GM12801 (cell line): ENCODE measurements around the gene LRMDA.

Experiments used
- TF ChIP-seq, protein P1 (sequence below): IDR thresholded peaks from one replicate; pipeline ENCODE4 v1.5.1; 2011; ENCODE audit warnings: control low read depth; ENCODE audit not compliant: insufficient read length; ENCODE audit errors: extremely low read depth

LRMDA gene

DNA sequence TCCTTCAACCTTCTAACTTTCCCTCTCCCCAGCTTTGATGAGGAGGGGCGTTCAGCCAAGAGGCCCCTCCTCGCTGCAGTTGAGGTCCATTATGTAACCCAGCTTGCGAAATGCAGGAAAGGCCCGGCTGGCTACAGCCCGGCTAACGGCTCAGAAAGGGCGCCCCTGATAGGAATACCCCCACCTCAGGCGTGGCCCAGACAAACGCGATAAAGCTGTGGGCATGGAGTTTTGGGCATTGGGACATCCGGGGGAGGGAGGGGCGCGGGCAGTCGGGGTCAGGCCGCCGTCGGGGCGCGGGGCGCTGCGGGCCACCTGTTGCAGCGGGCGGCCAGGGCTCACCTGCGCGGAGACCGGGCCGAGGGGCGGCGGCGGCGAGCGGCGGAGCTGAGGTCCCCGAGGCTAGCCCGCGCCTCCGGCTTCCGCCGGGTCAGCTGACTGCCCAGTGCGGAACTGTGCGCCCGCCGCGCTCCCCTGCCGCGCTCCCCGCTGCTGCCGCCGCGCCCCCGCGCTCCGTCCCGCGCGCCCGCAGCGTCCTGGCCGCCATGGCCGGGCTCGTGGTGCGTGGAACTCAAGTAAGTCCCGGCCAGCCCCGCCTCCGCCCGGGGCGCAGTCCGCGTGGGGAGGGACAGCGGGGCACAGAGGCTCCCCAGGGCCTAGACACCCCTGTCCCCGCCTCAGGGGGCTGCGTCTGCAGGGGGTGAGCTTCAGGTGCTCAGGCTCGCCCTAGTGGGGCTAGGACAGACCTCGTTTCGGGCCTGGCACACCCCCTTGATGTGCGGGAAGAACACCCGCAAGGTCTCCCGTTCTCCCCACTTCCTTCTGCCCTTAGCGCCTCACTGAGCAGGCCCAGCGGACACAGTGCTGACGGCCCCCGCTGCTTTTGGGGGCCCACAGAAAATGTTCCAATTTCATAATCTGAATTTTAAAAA, at the start of gene LRMDA:
LRMDA (plus strand) TSS at position 445 of the 932 bp plus-strand sequence.
- TF ChIP-seq, protein P1, sequence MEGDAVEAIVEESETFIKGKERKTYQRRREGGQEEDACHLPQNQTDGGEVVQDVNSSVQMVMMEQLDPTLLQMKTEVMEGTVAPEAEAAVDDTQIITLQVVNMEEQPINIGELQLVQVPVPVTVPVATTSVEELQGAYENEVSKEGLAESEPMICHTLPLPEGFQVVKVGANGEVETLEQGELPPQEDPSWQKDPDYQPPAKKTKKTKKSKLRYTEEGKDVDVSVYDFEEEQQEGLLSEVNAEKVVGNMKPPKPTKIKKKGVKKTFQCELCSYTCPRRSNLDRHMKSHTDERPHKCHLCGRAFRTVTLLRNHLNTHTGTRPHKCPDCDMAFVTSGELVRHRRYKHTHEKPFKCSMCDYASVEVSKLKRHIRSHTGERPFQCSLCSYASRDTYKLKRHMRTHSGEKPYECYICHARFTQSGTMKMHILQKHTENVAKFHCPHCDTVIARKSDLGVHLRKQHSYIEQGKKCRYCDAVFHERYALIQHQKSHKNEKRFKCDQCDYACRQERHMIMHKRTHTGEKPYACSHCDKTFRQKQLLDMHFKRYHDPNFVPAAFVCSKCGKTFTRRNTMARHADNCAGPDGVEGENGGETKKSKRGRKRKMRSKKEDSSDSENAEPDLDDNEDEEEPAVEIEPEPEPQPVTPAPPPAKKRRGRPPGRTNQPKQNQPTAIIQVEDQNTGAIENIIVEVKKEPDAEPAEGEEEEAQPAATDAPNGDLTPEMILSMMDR: no peak

GRCh38 chr10:75386128-75386527, 45.3 kb upstream of the LRMDA start:
- TF ChIP-seq, protein P1: no peak

GRCh38 chr10:75388082-75388481, 43.3 kb upstream of the LRMDA start:
- TF ChIP-seq, protein P1: no peak

DNA sequence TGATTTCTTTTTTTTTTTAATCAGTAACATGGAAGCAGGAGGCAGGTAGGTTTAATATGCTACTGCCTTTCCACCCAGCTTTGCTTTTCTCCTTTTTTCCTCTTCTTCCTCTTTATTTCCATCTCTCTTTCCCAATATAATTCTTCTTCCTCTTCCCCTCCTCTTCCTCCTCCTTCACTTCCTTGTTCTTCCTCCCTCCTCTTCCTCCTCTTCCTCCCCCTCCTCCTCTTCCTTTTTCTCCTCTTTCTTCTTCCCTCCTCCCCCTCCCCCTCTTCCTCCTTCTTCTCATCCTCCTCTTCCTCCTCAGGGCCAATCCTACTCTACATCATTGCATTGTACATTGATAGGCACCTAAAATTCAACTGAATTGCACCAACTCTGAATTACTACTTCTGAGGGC, 41.2 kb upstream of the LRMDA start:
- TF ChIP-seq, protein P1: no peak

- TF ChIP-seq, protein P1: no peak
Measured at GRCh38 chr10:75392271-75392670, 39.2 kb upstream of the LRMDA start.

DNA sequence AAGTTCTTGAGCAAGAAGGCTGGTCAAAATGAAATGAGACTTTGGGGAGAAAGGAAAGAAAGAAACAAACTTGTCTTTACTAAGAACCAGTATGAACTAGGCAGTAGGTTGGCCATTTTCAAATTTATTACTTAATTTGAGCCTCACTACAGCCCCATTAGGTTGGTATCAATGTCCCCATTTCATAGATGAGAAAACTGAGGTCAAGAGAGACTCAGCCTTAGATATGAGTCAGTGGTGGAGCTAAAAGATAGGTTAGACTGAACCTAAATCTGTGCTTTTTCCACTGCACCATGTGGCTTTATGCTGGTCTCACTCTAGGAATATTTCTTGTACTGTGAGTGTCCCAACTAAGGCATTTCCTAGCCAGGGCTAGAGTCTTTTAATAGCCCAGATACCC, 38.7 kb upstream of the LRMDA start:
- TF ChIP-seq, protein P1: no peak

- TF ChIP-seq, protein P1: no peak
Measured at GRCh38 chr10:75394221-75394620, 37.2 kb upstream of the LRMDA start.
